ENCODE results near the gene FHIP2A. TPM values are rescaled to one million over a fixed set of nuclear protein-coding genes. Genes with fewer than 3 reads are reported as not detected.
"Not testable (repeated sequence)": the region's sequence is repeated elsewhere in the genome, so short reads cannot be mapped to it uniquely, and the experiment has no call there.

FHIP2A gene
- total and polyA plus RNA-seq, 3 donors from 2014 or later = 30.3 to 44.8 (median 39.8) TPM

DNA sequence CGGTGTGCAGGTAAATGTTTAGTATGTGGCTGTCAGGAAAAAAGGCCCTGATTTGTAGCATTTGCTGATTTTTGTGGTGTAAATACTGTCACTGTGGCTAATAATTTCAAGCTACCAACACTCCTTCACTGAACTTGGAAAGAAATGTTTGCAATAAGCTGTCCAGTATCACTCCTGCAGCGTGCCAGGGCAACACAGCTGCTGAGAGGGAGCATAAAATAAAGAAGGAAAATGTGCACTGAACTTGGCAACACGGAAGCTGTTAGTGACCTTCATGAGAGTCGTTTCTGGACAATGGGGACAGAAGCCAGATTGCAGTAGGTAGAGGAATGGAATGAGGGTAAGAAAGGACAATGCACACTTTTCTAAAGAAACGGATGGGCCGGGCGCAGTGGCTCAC lies 37.9 kb upstream of the FHIP2A start:
- H3K36me3 ChIP-seq (ENCODE audit: low read depth, missing control alignments) = no peaks in the 10 kb centered on the region
- DNase-seq = no peak
- intact Hi-C loops (cut with DNase I; ENCODE audit: low total_unique reads) = no loop called here
- TF ChIP-seq, protein P1, sequence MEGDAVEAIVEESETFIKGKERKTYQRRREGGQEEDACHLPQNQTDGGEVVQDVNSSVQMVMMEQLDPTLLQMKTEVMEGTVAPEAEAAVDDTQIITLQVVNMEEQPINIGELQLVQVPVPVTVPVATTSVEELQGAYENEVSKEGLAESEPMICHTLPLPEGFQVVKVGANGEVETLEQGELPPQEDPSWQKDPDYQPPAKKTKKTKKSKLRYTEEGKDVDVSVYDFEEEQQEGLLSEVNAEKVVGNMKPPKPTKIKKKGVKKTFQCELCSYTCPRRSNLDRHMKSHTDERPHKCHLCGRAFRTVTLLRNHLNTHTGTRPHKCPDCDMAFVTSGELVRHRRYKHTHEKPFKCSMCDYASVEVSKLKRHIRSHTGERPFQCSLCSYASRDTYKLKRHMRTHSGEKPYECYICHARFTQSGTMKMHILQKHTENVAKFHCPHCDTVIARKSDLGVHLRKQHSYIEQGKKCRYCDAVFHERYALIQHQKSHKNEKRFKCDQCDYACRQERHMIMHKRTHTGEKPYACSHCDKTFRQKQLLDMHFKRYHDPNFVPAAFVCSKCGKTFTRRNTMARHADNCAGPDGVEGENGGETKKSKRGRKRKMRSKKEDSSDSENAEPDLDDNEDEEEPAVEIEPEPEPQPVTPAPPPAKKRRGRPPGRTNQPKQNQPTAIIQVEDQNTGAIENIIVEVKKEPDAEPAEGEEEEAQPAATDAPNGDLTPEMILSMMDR (IDR thresholded peaks at IDR 0.05) = no peak
- H3K4me3 ChIP-seq = no peak overlapping the region
- H3K4me1 ChIP-seq = no peaks in the 10 kb centered on the region
- 58 to 60% methylated on average over 7 of the region's 7 CpGs for WGBS, 2 donors
- no peaks in the 10 kb centered on the region for H3K27me3 ChIP-seq
- H3K27ac ChIP-seq = no peak overlapping the region
- no peaks in the 10 kb centered on the region for H3K9me3 ChIP-seq

DNA sequence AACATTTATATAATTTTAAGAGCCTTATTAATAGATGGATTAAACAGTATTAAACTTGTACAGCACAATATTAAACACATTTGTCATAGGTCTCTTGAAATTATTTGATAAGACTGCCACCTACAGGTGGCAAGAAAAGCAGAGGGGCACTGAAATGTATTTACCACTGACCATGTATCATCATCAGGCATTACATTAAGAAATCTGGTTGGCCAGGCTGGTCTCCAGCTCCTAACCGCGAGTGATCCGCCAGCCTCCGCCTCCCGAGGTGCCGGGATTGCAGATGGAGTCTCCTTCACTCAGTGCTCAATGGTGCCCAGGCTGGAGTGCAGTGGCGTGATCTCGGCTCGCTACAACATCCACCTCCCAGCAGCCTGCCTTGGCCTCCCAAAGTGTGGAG lies 35.1 kb upstream of the FHIP2A start:
- DNase-seq; H3K27ac ChIP-seq; intact Hi-C loops (cut with DNase I; ENCODE audit: low total_unique reads); H3K27me3 ChIP-seq; H3K9me3 ChIP-seq; H3K36me3 ChIP-seq (ENCODE audit: low read depth, missing control alignments); H3K4me3 ChIP-seq; H3K4me1 ChIP-seq: not testable (repeated sequence)
- TF ChIP-seq, protein P1 (IDR thresholded peaks at IDR 0.05) = peak; percentile 47 to 76 (median 55)
- WGBS, 2 donors = 40 to 72% methylated on average over 6 to 9 of the region's 9 CpGs

DNA sequence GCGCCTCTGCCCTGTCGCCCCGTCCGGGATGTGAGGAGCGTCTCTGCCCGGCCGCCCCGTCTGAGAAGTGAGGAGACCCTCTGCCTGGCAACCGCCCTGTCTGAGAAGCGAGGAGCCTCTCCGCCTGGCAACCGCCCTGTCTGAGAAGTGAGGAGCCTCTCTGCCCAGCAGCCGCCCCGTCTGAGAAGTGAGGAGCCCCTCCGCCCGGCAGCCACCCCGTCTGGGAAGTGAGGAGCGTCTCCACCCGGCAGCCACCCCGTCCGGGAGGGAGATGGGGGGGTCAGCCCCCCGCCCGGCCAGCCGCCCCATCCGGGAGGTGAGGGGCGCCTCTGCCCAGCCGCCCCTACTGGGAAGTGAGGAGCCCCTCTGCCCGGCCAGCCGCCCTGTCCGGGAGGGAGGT lies 34.4 kb upstream of the FHIP2A start:
- H3K4me1 ChIP-seq; H3K4me3 ChIP-seq; H3K9me3 ChIP-seq; H3K36me3 ChIP-seq (ENCODE audit: low read depth, missing control alignments); H3K27me3 ChIP-seq; DNase-seq; H3K27ac ChIP-seq; intact Hi-C loops (cut with DNase I; ENCODE audit: low total_unique reads): not testable (repeated sequence)
- 60% methylated on average over 1 of the region's 30 CpGs for WGBS, 2 donors

DNA sequence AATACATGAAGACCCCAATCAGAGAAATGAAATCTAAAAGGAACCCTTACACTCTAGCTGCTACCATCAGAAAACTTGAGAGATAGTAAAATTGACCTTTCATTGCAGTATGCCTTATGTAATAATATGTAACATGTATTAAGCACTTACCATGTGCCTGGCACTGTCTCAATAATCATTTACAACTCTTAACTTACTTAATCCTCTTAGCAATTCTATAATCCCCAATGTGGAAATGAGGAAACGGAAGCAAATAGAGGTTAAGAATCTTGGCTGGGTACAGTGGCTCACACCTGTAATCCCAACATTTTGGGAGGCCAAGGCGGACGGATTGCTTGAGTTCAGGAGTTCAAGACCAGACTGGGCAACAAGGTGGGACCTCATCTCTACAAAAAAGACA lies 29.8 kb upstream of the FHIP2A start:
- Histone ChIP-seq H3K9me3 (no peaks in the 10 kb centered on the region), H3K36me3 (ENCODE audit: low read depth, missing control alignments) (no peaks in the 10 kb centered on the region), H3K27me3 (no peaks in the 10 kb centered on the region), H3K27ac (no peak overlapping the region), H3K4me1 (no peaks in the 10 kb centered on the region), H3K4me3 (no peak overlapping the region)
- WGBS, 2 donors = 90 to 95% methylated on average over 3 of the region's 3 CpGs
- intact Hi-C loops (cut with DNase I; ENCODE audit: low total_unique reads) = no loop called here
- no peak for TF ChIP-seq POLR2A (IDR thresholded peaks at IDR 0.05)
- TF ChIP-seq, protein P1 (IDR thresholded peaks at IDR 0.05) = no peak
- no peak for DNase-seq

DNA sequence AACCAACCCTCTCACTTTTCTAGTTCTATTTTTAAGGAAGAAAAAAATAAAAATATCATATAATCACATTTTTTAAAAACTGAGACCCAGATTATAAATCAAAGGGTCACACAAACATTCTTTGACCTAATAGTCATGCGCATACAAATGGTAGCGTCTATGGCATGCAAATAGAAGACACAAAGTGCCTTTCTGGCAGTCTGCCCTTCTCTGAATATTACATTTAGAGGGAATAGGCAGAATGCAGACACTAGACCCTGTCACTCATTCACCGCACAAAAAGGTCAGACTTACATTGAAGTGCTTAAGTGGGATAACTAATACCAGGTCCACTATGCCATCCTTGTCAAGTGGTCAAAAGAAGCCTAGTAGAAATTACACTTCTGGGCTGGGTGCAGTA lies 26.5 kb upstream of the FHIP2A start:
- intact Hi-C loops (cut with DNase I; ENCODE audit: low total_unique reads) = no loop called here
- Histone ChIP-seq H3K27me3 (no peaks in the 10 kb centered on the region), H3K9me3 (no peaks in the 10 kb centered on the region), H3K4me1 (no peaks in the 10 kb centered on the region), H3K36me3 (ENCODE audit: low read depth, missing control alignments) (no peaks in the 10 kb centered on the region), H3K4me3 (no peak overlapping the region), H3K27ac (no peak overlapping the region)
- WGBS, 2 donors = 88 to 99% methylated on average over 3 of the region's 3 CpGs
- no peak for DNase-seq
- no peak for TF ChIP-seq POLR2A (IDR thresholded peaks at IDR 0.05)

DNA sequence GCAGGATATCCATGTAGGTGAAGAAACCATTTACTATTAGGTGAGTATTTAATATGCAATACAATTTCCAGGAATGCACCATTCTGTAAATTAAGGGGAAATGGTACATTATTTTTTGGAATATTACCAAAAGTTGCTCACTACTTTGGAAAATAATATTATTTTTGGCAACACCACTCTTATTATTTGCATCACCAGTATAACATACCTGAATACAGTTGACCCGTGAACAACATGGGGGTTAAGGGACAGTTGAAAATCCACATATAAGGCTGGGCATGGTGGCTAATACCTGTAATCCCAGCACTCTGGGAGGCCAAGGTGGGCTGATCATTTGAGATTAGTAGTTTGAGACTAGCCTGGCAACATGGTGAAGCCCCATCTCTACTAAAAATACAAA lies 21.2 kb upstream of the FHIP2A start:
- H3K4me1 ChIP-seq = no peaks in the 10 kb centered on the region
- H3K27ac ChIP-seq = no peak overlapping the region
- intact Hi-C loops (cut with DNase I; ENCODE audit: low total_unique reads) = no loop called here
- no peak overlapping the region for H3K4me3 ChIP-seq
- no peak for DNase-seq
- H3K27me3 ChIP-seq = no peaks in the 10 kb centered on the region
- no peak for TF ChIP-seq POLR2A (IDR thresholded peaks at IDR 0.05)
- TF ChIP-seq, protein P1 (IDR thresholded peaks at IDR 0.05) = no peak
- no peaks in the 10 kb centered on the region for H3K36me3 ChIP-seq (ENCODE audit: low read depth, missing control alignments)
- no peaks in the 10 kb centered on the region for H3K9me3 ChIP-seq
- 88 to 94% methylated on average over 1 of the region's 1 CpG for WGBS, 2 donors

Measured in testis (tissue), 3 donors.